Esophagus squamous epithelium (tissue), 5 donors: Measurements from ENCODE around the gene SLC2A6. TPM values are rescaled to one million over a fixed set of nuclear protein-coding genes. Genes with fewer than 3 reads are reported as not detected.

ENCODE experiments used
- DNase-seq: peaks from one replicate; lab custom pipeline; 2025; lab: John Stamatoyannopoulos, UW
- H3K27ac ChIP-seq, 4 donors: fragments of 200-600 bp; sonication (generic); one replicate each; pipeline ENCODE4 v1.5.1; 2016 to 2019; ENCODE audit warnings: mild to moderate bottlenecking in 1 of 4
- H3K27me3 ChIP-seq, 4 donors: fragments of 200-600 bp; sonication (generic); 1 replicate in 3 of 4; 2 replicates in 1 of 4; pipeline versions ENCODE4 v1.5.1 to v1.6.0; 2017 to 2021; ENCODE audit warnings: antibody characterized with exemption in 1 of 4
- H3K36me3 ChIP-seq, 3 donors: fragments of 200-600 bp; sonication (generic); one replicate each; pipeline ENCODE4 v1.5.1; 2016 to 2019
- H3K4me1 ChIP-seq, 3 donors: fragments of 200-600 bp; sonication (generic); one replicate each; pipeline ENCODE4 v1.5.1; 2017 to 2019
- H3K4me3 ChIP-seq, 4 donors: fragments of 200-600 bp; sonication (generic); 1 replicate in 3 of 4; 2 replicates in 1 of 4; pipeline ENCODE4 v1.5.1; 2016 to 2019; ENCODE audit warnings: mild to moderate bottlenecking in 2 of 4, moderate library complexity in 1 of 4
- H3K9me3 ChIP-seq, 3 donors: fragments of 200-600 bp; sonication (generic); one replicate each; pipeline ENCODE4 v1.5.1; 2016 to 2019
- CTCF ChIP-seq, 6 experiments: fragments of 450-650 bp in 4 of 6; fragments of 200-600 bp in 2 of 6; sonication (generic) in 2 of 6; IDR thresholded peaks; one replicate each; pipeline ENCODE4 v1.5.1; 2016 to 2019; ENCODE audit warnings: antibody characterized with exemption in 6 of 6, mild to moderate bottlenecking in 4 of 6, moderate library complexity in 4 of 6
- POLR2A ChIP-seq, 4 donors: fragments of 450-650 bp; IDR thresholded peaks; one replicate each; pipeline ENCODE4 v1.6.1; 2017; ENCODE audit warnings: antibody characterized with exemption in 4 of 4, mild to moderate bottlenecking in 4 of 4, moderate library complexity in 3 of 4
- WGBS, 2 donors: methylation state at CpG; one replicate each; pipeline ENCODE4 v1.1.5; 2018; 5-methylcytosine and 5-hydroxymethylcytosine counted together
- intact Hi-C: fragments of 100-400 bp; cut with DNase I; formaldehyde crosslinking; loops from one replicate; pipeline ENCODE4 v1.15.0; 2022
- total RNA-seq, 4 donors: library from RNA; depleted of rRNA; stranded (reverse); fragments of >200 nt; gene quantifications; one replicate each; pipeline ENCODE4 v1.1.0, GENCODE V29; 2016
- donor health status: DM: yes; HTN: yes; CAD: no.

SLC2A6 gene
- total RNA-seq, 4 donors from 2014 or later = 0.42 to 1.1 (median 0.85) TPM

- no peak for TF ChIP-seq CTCF (IDR thresholded peaks at IDR 0.05)
- TF ChIP-seq POLR2A (IDR thresholded peaks at IDR 0.05) = no peak
- no peak for DNase-seq
- no peaks in the 10 kb centered on the region for H3K36me3 ChIP-seq
- no peak overlapping the region for H3K4me3 ChIP-seq
- intact Hi-C loops = no loop called here
- no peak overlapping the region for H3K27ac ChIP-seq
- H3K27me3 ChIP-seq = peaks cover 0 to 15% (median 0%) of the 10 kb centered on the region in 4 donors
- WGBS, 2 donors = 81 to 86% methylated on average over 11 to 19 of the region's 21 CpGs
- H3K9me3 ChIP-seq = no peaks in the 10 kb centered on the region
- H3K4me1 ChIP-seq = peaks cover 5 to 27% (median 6%) of the 10 kb centered on the region in 3 donors
Observed at GRCh38 chr9:133521122-133522072, 42.5 kb upstream of the SLC2A6 start.

GRCh38 chr9:133520121-133520835 is 41.4 kb upstream of the SLC2A6 start:
- H3K27me3 ChIP-seq = peaks cover 0 to 14% (median 0%) of the 10 kb centered on the region in 4 donors
- DNase-seq = no peak
- no peak overlapping the region for H3K27ac ChIP-seq
- no peaks in the 10 kb centered on the region for H3K36me3 ChIP-seq
- intact Hi-C loops = no loop called here
- TF ChIP-seq CTCF (IDR thresholded peaks at IDR 0.05) (no peak), POLR2A (IDR thresholded peaks at IDR 0.05) (no peak)
- peaks cover 5 to 21% (median 5%) of the 10 kb centered on the region in 3 donors for H3K4me1 ChIP-seq
- H3K9me3 ChIP-seq = no peaks in the 10 kb centered on the region
- no peak overlapping the region for H3K4me3 ChIP-seq
- WGBS, 2 donors = 48 to 80% methylated on average over 9 to 16 of the region's 24 CpGs

- TF ChIP-seq POLR2A (IDR thresholded peaks at IDR 0.05) (no peak), CTCF (IDR thresholded peaks at IDR 0.05) (no peak)
- Histone ChIP-seq H3K9me3 (no peaks in the 10 kb centered on the region), H3K4me3 (no peak overlapping the region), H3K4me1 (peaks cover 6 to 27% (median 8%) of the 10 kb centered on the region in 3 donors), H3K36me3 (no peaks in the 10 kb centered on the region), H3K27ac (no peak overlapping the region), H3K27me3 (peaks cover 0 to 14% (median 0%) of the 10 kb centered on the region in 4 donors)
- intact Hi-C loops = no loop called here
- no peak for DNase-seq
- WGBS, 2 donors = 29 to 30% methylated on average over 7 of the region's 7 CpGs
Observed at GRCh38 chr9:133519693-133520092, 40.8 kb upstream of the SLC2A6 start.

- Histone ChIP-seq H3K9me3 (no peaks in the 10 kb centered on the region), H3K4me1 (peaks cover 10 to 32% (median 12%) of the 10 kb centered on the region in 3 donors), H3K27ac (no peak overlapping the region), H3K4me3 (no peak overlapping the region), H3K27me3 (peaks cover 0 to 14% (median 0%) of the 10 kb centered on the region in 4 donors), H3K36me3 (no peaks in the 10 kb centered on the region)
- intact Hi-C loops = no loop called here
- DNase-seq = no peak
- TF ChIP-seq POLR2A (IDR thresholded peaks at IDR 0.05) = no peak
- TF ChIP-seq CTCF (IDR thresholded peaks at IDR 0.05) = no peak
- 91% methylated on average over 13 to 25 of the region's 27 CpGs for WGBS, 2 donors
Observed at GRCh38 chr9:133518706-133519449, 40.0 kb upstream of the SLC2A6 start.
